Measurements from ENCODE around the gene NFILZ. TPM values are rescaled to one million over a fixed set of nuclear protein-coding genes. Genes with fewer than 3 reads are reported as not detected.
"Not testable (repeated sequence)": the region's sequence is repeated elsewhere in the genome, so short reads cannot be mapped to it uniquely, and the experiment has no call there.

The NFILZ gene
- total and polyA plus RNA-seq, 2 of the 8 experiments (the other 6 are each of a cell fraction or from before 2014, with no cell fraction given): not detected

- H3K79me1 ChIP-seq (ENCODE audit: low read depth, low read length); H4K5ac ChIP-seq (ENCODE audit: insufficient read length, low read depth, low read length); H3K23ac ChIP-seq (ENCODE audit: insufficient read length); DNase-seq (ENCODE audit: low read depth in 1 of 2, low spot score in 2 of 2); H2AFZ ChIP-seq (ENCODE audit: low read length); H2BK20ac ChIP-seq (ENCODE audit: low read length); H3K4ac ChIP-seq (replicated peaks; ENCODE audit: insufficient read length, low read depth, low read length); H3K4me1 ChIP-seq (replicated peaks in 1 of 4; ENCODE audit: control insufficient read depth in 3 of 4, insufficient read depth in 4 of 4, low read length in 3 of 4); H2BK5ac ChIP-seq (ENCODE audit: low read depth, low read length); H2BK120ac ChIP-seq (replicated peaks; ENCODE audit: low read depth, low read length); H2BK15ac ChIP-seq (ENCODE audit: low read length); H3K4me2 ChIP-seq (ENCODE audit: insufficient read depth in 1 of 2, low read depth in 2 of 2, low read length in 2 of 2); H3K36me3 ChIP-seq (ENCODE audit: control insufficient read depth in 2 of 4, insufficient read depth in 4 of 4, low read length in 3 of 4); H3K9me3 ChIP-seq (ENCODE audit: insufficient read depth in 2 of 2, low read depth in 1 of 2, low read length in 1 of 2); H4K8ac ChIP-seq (ENCODE audit: extremely low read depth, insufficient read depth, low read length); H3K4me3 ChIP-seq (ENCODE audit: extremely low read depth in 1 of 4, insufficient read depth in 2 of 4, low read depth in 3 of 4, low read length in 4 of 4); H2BK12ac ChIP-seq (ENCODE audit: low read depth, low read length); H4K91ac ChIP-seq (replicated peaks; ENCODE audit: insufficient read length, low read length); H3K56ac ChIP-seq (replicated peaks; ENCODE audit: insufficient read length, low read depth, low read length); H3K14ac ChIP-seq (ENCODE audit: insufficient read length); POLR2A ChIA-PET (ENCODE audit: partially characterized antibody); H2AK5ac ChIP-seq (ENCODE audit: low read depth, low read length); H3K79me2 ChIP-seq (ENCODE audit: control insufficient read depth in 1 of 2, insufficient read depth in 2 of 2, low read length in 2 of 2); H3K27ac ChIP-seq (ENCODE audit: low read depth, low read length); H4K20me1 ChIP-seq (replicated peaks in 1 of 2; ENCODE audit: control insufficient read depth in 1 of 2, insufficient read depth in 2 of 2, low read length in 2 of 2); H3K18ac ChIP-seq (ENCODE audit: extremely low read depth, low read length); H3K23me2 ChIP-seq (ENCODE audit: low read depth, low read length); H3K9ac ChIP-seq (replicated peaks in 1 of 4; ENCODE audit: extremely low read depth in 1 of 4, low read depth in 3 of 4, low read length in 3 of 4); FAIRE-seq: not testable (repeated sequence)
- H3K27me3 ChIP-seq (replicated peaks in 1 of 4; ENCODE audit: control insufficient read depth in 3 of 4, extremely low read depth in 1 of 4, insufficient read depth in 3 of 4, low read length in 3 of 4): peaks cover 0 to 11% (median 7%) of the 10 kb centered on the region in 4 experiments; a peak in 3 of 7 replicates
- WGBS, 2 experiments (ENCODE audit: extremely low coverage in 1 of 2, insufficient coverage in 1 of 2, insufficient read length in 1 of 2, insufficient replicate concordance in 2 of 2, low coverage in 1 of 2, low lambda C conversion rate in 2 of 2, missing lambda C conversion rate in 1 of 2): 95% methylated on average over 4 of the region's 4 CpGs; no CpG with 5 or more reads in 1 of the 2 experiments
- CTCF ChIA-PET (ENCODE audit: partially characterized antibody): interaction anchor here (0.8 to 1.5 kb wide), 3 partner anchors 9 to 57 kb away, joined by 3 to 6 read pairs (median 3); no protein-coding TSS in a partner anchor
Measured at GRCh38 chr19:8637070-8637469, 6.6 kb downstream of the NFILZ start.

Measured in H1 (cell line).